H9 (cell line): ENCODE results near the gene SOBP. TPM values are rescaled to one million over a fixed set of nuclear protein-coding genes. Genes with fewer than 3 reads are reported as not detected.

Experiments
- DNase-seq: peaks from one replicate; pipeline ENCODE4 v3.0.0-alpha.2; 2017
- H2AFZ ChIP-seq: one replicate; pipeline ENCODE4 v1.6.1; 2013; ENCODE audit warnings: mild to moderate bottlenecking, low read length, control low read depth, moderate library complexity
- H2AK5ac ChIP-seq: 2 replicates; pipeline ENCODE4 v1.6.1; 2013; ENCODE audit warnings: low read length, control low read depth, mixed read lengths; ENCODE audit not compliant: insufficient read length
- H2BK120ac ChIP-seq: one replicate; pipeline ENCODE4 v1.6.1; 2013; ENCODE audit warnings: low read depth, mild to moderate bottlenecking, low read length, control low read depth, inconsistent platforms; ENCODE audit not compliant: poor library complexity, severe bottlenecking
- H2BK12ac ChIP-seq: 2 replicates; pipeline ENCODE4 v1.6.1; 2013; ENCODE audit warnings: low read length, control low read depth, mixed read lengths, low read depth; ENCODE audit not compliant: insufficient read length
- H2BK15ac ChIP-seq: 2 replicates; pipeline ENCODE4 v1.6.1; 2013; ENCODE audit warnings: low read depth, low read length, control low read depth
- H2BK20ac ChIP-seq: one replicate; pipeline ENCODE4 v1.6.1; 2013; ENCODE audit warnings: low read depth, mild to moderate bottlenecking, low read length, control low read depth, inconsistent platforms; ENCODE audit not compliant: poor library complexity, severe bottlenecking
- H2BK5ac ChIP-seq: 2 replicates; pipeline ENCODE4 v1.6.1; 2013; ENCODE audit warnings: low read length, control low read depth, mixed read lengths; ENCODE audit not compliant: insufficient read length
- H3K14ac ChIP-seq: 2 replicates; pipeline ENCODE4 v1.6.1; 2013; ENCODE audit warnings: low read length, control low read depth; ENCODE audit not compliant: insufficient read depth
- H3K18ac ChIP-seq: 2 replicates; pipeline ENCODE4 v1.6.1; 2013; ENCODE audit warnings: low read depth, mild to moderate bottlenecking, mixed read lengths, low read length, control low read depth; ENCODE audit not compliant: insufficient read length
- H3K23ac ChIP-seq: 2 replicates; pipeline ENCODE4 v1.6.1; 2013; ENCODE audit warnings: low read length, control low read depth, mixed read lengths, low read depth; ENCODE audit not compliant: insufficient read length
- H3K23me2 ChIP-seq: 2 replicates; pipeline ENCODE4 v1.6.1; 2013; ENCODE audit warnings: low read depth, mild to moderate bottlenecking, mixed read lengths, low read length, control low read depth; ENCODE audit not compliant: insufficient read length, poor library complexity, severe bottlenecking
- H3K27ac ChIP-seq: 2 replicates; pipeline ENCODE4 v1.5.1; 2013; ENCODE audit warnings: low read length, control low read depth, mixed read lengths, low read depth; ENCODE audit not compliant: insufficient read length
- H3K27me3 ChIP-seq: 2 replicates; pipeline ENCODE4 v1.6.1; 2013; ENCODE audit warnings: low read length, control low read depth, inconsistent platforms; ENCODE audit not compliant: insufficient read depth
- H3K4ac ChIP-seq: 2 replicates; pipeline ENCODE4 v1.6.1; 2013; ENCODE audit warnings: low read depth, mild to moderate bottlenecking, control low read depth, inconsistent platforms, low read length, moderate library complexity
- H3K4me1 ChIP-seq: 2 replicates; pipeline ENCODE4 v1.6.1; 2013; ENCODE audit warnings: low read length, control low read depth, inconsistent platforms; ENCODE audit not compliant: insufficient read depth
- H3K4me2 ChIP-seq: 2 replicates; pipeline ENCODE4 v1.6.1; 2013; ENCODE audit warnings: low read length, control low read depth, mixed read lengths; ENCODE audit not compliant: insufficient read length, insufficient read depth
- H3K56ac ChIP-seq: 2 replicates; pipeline ENCODE4 v1.6.1; 2013; ENCODE audit warnings: low read depth, mild to moderate bottlenecking, mixed read lengths, low read length, control low read depth; ENCODE audit not compliant: insufficient read length
- H3K79me1 ChIP-seq: 2 replicates; pipeline ENCODE4 v1.6.1; 2013; ENCODE audit warnings: low read depth, mild to moderate bottlenecking, moderate library complexity, low read length, control low read depth, inconsistent platforms; ENCODE audit not compliant: insufficient read depth, poor library complexity, severe bottlenecking
- H3K79me2 ChIP-seq: 2 replicates; pipeline ENCODE4 v1.6.1; 2013; ENCODE audit warnings: low read length, control low read depth, inconsistent platforms; ENCODE audit not compliant: insufficient read depth
- H3K9ac ChIP-seq: 2 replicates; pipeline ENCODE4 v1.6.1; 2013; ENCODE audit warnings: low read length, control low read depth, mixed read lengths; ENCODE audit not compliant: insufficient read length; ENCODE audit errors: extremely low read depth
- H3K9me3 ChIP-seq: one replicate; pipeline ENCODE4 v1.6.1; 2013; ENCODE audit warnings: low read depth, low read length, inconsistent platforms; ENCODE audit not compliant: control insufficient read depth
- H3T11ph ChIP-seq: one replicate; pipeline ENCODE4 v1.6.1; 2013; ENCODE audit warnings: mild to moderate bottlenecking, low read length, control low read depth, inconsistent platforms
- H4K20me1 ChIP-seq: one replicate; pipeline ENCODE4 v1.6.1; 2013; ENCODE audit not compliant: control insufficient read depth, insufficient read length, insufficient read depth
- H4K5ac ChIP-seq: 2 replicates; pipeline ENCODE4 v1.6.1; 2013; ENCODE audit warnings: low read depth, mild to moderate bottlenecking, mixed read lengths, low read length, control low read depth; ENCODE audit not compliant: insufficient read length
- H4K8ac ChIP-seq: replicated peaks from 2 replicates; pipeline ENCODE4 v1.6.1; 2013; ENCODE audit warnings: low read length, control low read depth, mixed read lengths, low read depth; ENCODE audit not compliant: insufficient read length
- H4K91ac ChIP-seq: 2 replicates; pipeline ENCODE4 v1.6.1; 2013; ENCODE audit warnings: low read depth, mild to moderate bottlenecking, moderate library complexity, mixed read lengths, low read length, control low read depth; ENCODE audit not compliant: insufficient read length
- H3K27ac Mint-ChIP-seq, 3 experiments: 2 replicates in 2 of 3; 3 replicates in 1 of 3; pipeline ENCODE4 v1.8.0; 2020 to 2021; ENCODE audit warnings: mixed read lengths in 3 of 3, mild to moderate bottlenecking in 1 of 3, moderate library complexity in 1 of 3
- H3K27me3 Mint-ChIP-seq: 2 replicates; pipeline ENCODE4 v1.8.0; 2021; ENCODE audit warnings: low read depth, mild to moderate bottlenecking, moderate library complexity, mixed read lengths
- H3K36me3 Mint-ChIP-seq, 3 experiments: 2 replicates in 2 of 3; 3 replicates in 1 of 3; pipeline ENCODE4 v1.8.0; 2020 to 2021; ENCODE audit warnings: low read depth in 3 of 3, mixed read lengths in 3 of 3; ENCODE audit not compliant: insufficient read depth in 1 of 3
- H3K4me1 Mint-ChIP-seq, 2 experiments: 2 replicates each; pipeline ENCODE4 v1.8.0; 2020; ENCODE audit warnings: mixed read lengths in 2 of 2
- H3K4me3 Mint-ChIP-seq, 2 experiments: 2 replicates in 1 of 2; 3 replicates in 1 of 2; pipeline ENCODE4 v1.8.0; 2020 to 2021; ENCODE audit warnings: mild to moderate bottlenecking in 2 of 2, mixed read lengths in 2 of 2, moderate library complexity in 1 of 2
- H3K9me3 Mint-ChIP-seq, 2 experiments: 2 replicates in 1 of 2; 3 replicates in 1 of 2; pipeline ENCODE4 v1.8.0; 2020; ENCODE audit warnings: mild to moderate bottlenecking in 2 of 2, mixed read lengths in 2 of 2, moderate library complexity in 1 of 2
- WGBS: extraction: QIAGEN DNeasy Blood & Tissue Kit; methylation state at CpG from one replicate; pipeline ENCODE4 v1.1.7; 2013; ENCODE audit warnings: missing lambda C conversion rate, low lambda C conversion rate, mixed read lengths; ENCODE audit not compliant: insufficient read length; ENCODE audit errors: extremely low coverage; 5-methylcytosine and 5-hydroxymethylcytosine counted together
- total RNA-seq: library from RNA; stranded (reverse); gene quantifications from 2 replicates; pipeline ENCODE4 v1.2.1, GENCODE V29; 2021
- TF ChIP-seq, protein P1 (sequence below): fragments of 200-600 bp; sonication (generic); conservative IDR thresholded peaks from 3 replicates; pipeline ENCODE4 v1.8.0; 2021; ENCODE audit warnings: antibody characterized with exemption, mild to moderate bottlenecking

SOBP gene
- total RNA-seq, 1 experiment from 2014 or later = 4.3 TPM

GRCh38 chr6:107523054-107523791 lies 33.3 kb downstream of the SOBP start:
- no peak overlapping the region for H3K18ac ChIP-seq
- no peak overlapping the region for H3K56ac ChIP-seq
- H3K9me3 ChIP-seq = no peaks in the 10 kb centered on the region
- no peaks in the 10 kb centered on the region for H3K23me2 ChIP-seq
- H3K27me3 Mint-ChIP-seq = no peaks in the 10 kb centered on the region; the same call in 1 of the 2 replicates
- H4K5ac ChIP-seq = no peak overlapping the region
- H3K27me3 ChIP-seq = no peaks in the 10 kb centered on the region
- H3K4me2 ChIP-seq = no peak overlapping the region
- H4K91ac ChIP-seq = no peak overlapping the region
- H3K4me3 Mint-ChIP-seq = no peak overlapping the region
- H3K36me3 Mint-ChIP-seq = peaks cover 0 to 2% (median 0%) of the 10 kb centered on the region in 3 experiments; a peak in 1 of 7 replicates
- H2BK20ac ChIP-seq = no peak overlapping the region
- H2BK12ac ChIP-seq = no peak overlapping the region
- no peak overlapping the region for H2BK5ac ChIP-seq
- no peaks in the 10 kb centered on the region for H4K20me1 ChIP-seq
- no peaks in the 10 kb centered on the region for H3K79me2 ChIP-seq
- H3T11ph ChIP-seq = no peak overlapping the region
- no peak overlapping the region for H3K23ac ChIP-seq
- no peak overlapping the region for H2AFZ ChIP-seq
- no peak overlapping the region for H3K27ac ChIP-seq
- H2BK120ac ChIP-seq = no peak overlapping the region
- peaks cover 3% of the 10 kb centered on the region; the same call in 1 of the 2 replicates for H3K4me1 ChIP-seq
- no CpG with 5 or more reads among the region's 5 CpGs for WGBS
- H4K8ac ChIP-seq = no peak overlapping the region
- H3K14ac ChIP-seq = no peak overlapping the region
- no peaks in the 10 kb centered on the region for H3K9me3 Mint-ChIP-seq
- H3K79me1 ChIP-seq = no peaks in the 10 kb centered on the region
- TF ChIP-seq, protein P1, sequence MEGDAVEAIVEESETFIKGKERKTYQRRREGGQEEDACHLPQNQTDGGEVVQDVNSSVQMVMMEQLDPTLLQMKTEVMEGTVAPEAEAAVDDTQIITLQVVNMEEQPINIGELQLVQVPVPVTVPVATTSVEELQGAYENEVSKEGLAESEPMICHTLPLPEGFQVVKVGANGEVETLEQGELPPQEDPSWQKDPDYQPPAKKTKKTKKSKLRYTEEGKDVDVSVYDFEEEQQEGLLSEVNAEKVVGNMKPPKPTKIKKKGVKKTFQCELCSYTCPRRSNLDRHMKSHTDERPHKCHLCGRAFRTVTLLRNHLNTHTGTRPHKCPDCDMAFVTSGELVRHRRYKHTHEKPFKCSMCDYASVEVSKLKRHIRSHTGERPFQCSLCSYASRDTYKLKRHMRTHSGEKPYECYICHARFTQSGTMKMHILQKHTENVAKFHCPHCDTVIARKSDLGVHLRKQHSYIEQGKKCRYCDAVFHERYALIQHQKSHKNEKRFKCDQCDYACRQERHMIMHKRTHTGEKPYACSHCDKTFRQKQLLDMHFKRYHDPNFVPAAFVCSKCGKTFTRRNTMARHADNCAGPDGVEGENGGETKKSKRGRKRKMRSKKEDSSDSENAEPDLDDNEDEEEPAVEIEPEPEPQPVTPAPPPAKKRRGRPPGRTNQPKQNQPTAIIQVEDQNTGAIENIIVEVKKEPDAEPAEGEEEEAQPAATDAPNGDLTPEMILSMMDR = no peak
- no peak overlapping the region for H2BK15ac ChIP-seq
- no peak overlapping the region for H3K4ac ChIP-seq
- no peak overlapping the region for H2AK5ac ChIP-seq
- no peak for DNase-seq
- H3K27ac Mint-ChIP-seq = no peak overlapping the region
- H3K4me1 Mint-ChIP-seq = peaks cover 11 to 14% of the 10 kb centered on the region in 2 experiments
- no peak overlapping the region for H3K9ac ChIP-seq
